ENCODE data around the gene SMURF1. TPM values are rescaled to one million over a fixed set of nuclear protein-coding genes. Genes with fewer than 3 reads are reported as not detected.

SMURF1 gene
- total and polyA plus RNA-seq, 2 of the 8 experiments (the other 6 are each of a cell fraction or from before 2014, with no cell fraction given): 9.6 to 24.5 TPM

DNA sequence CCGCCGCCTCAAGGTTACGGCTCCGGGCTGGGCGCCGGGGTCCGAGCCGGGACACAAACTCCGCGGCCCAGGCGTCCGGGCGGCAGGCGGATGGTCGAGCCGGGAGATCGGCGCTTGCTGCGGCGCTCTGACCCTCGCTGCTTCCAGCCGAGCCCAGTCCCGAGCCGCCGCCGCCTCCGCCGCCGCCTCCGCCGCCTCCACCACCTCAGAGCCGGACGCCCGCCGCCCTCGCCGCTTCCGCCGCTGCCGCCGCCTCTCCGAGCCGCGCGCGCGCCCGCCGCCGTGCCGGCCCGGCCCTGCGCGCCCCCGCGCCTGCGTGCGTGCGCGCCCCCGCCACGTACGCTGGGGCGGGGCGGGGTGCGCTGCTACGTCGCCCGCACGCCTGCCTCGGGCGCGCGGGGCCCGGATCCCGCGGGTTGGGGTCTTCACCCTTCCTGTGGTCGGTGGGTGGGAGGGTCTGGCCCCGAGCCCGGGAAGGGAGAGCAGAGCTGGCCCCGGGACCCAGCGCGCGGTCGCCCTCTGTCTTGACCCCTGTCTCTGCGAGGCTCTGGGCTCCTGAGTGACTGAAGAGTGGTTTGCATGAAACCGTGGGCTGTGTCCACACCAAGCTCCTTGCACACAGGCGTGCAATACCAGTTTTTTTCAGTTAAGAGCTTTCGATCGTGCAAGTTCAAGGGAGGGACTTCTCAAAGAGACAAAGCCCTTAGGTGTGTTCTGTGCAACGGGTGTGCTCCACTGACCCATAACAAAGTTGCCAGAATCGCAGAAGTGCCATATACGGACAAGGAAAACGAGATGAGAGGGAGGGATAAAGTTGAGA lies at the start of gene SMURF1 (continued):
- TF ChIP-seq RBBP5 (IDR thresholded peaks at IDR 0.05; ENCODE audit: borderline replicate concordance, low read depth, low read length) (peak; percentile 69; the same call in 1 of the 2 replicates), FOSL1 (IDR thresholded peaks at IDR 0.05; ENCODE audit: insufficient read depth, low read depth, low read length) (no peak), CTBP2 (IDR thresholded peaks at IDR 0.05; ENCODE audit: borderline replicate concordance, insufficient read depth, insufficient read length, low read length) (no peak), PHF8 (conservative IDR thresholded peaks at IDR 0.05; ENCODE audit: low read depth, low read length) (peak; percentile 86)

Measured in H1 (cell line).